ENCODE data around the gene ZBTB34.

- no peak for TF ChIP-seq POLR2A (IDR thresholded peaks at IDR 0.05)
- TF ChIP-seq CTCF (IDR thresholded peaks at IDR 0.05) = no peak
Measured at GRCh38 chr9:126813072-126813471, 47.4 kb upstream of the ZBTB34 start.
